ENCODE measurements around the gene SLC44A5. TPM values are rescaled to one million over a fixed set of nuclear protein-coding genes. Genes with fewer than 3 reads are reported as not detected.
"Not testable (repeated sequence)": the region's sequence is repeated elsewhere in the genome, so short reads cannot be mapped to it uniquely, and the experiment has no call there.

Gene SLC44A5
- total RNA-seq, 1 experiment from 2014 or later: 2.4 TPM

- not testable (repeated sequence) for H3T11ph ChIP-seq (ENCODE audit: low read length); H3K4me1 ChIP-seq (ENCODE audit: insufficient read depth, low read length); H3K27me3 ChIP-seq (ENCODE audit: insufficient read depth, low read length); H3K4me1 Mint-ChIP-seq; H4K5ac ChIP-seq (ENCODE audit: insufficient read length, low read depth, low read length); H3K27ac Mint-ChIP-seq; H2BK12ac ChIP-seq (ENCODE audit: insufficient read length, low read depth, low read length); H4K91ac ChIP-seq (ENCODE audit: insufficient read length, low read depth, low read length); H3K56ac ChIP-seq (ENCODE audit: insufficient read length, low read depth, low read length); H3K9me3 ChIP-seq (ENCODE audit: control insufficient read depth, low read depth, low read length); H3K18ac ChIP-seq (ENCODE audit: insufficient read length, low read depth, low read length); H2AK5ac ChIP-seq (ENCODE audit: insufficient read length, low read length); H2BK20ac ChIP-seq (ENCODE audit: low read depth, low read length, poor library complexity, severe bottlenecking); H2BK5ac ChIP-seq (ENCODE audit: insufficient read length, low read length); H2AFZ ChIP-seq (ENCODE audit: low read length); H3K23me2 ChIP-seq (ENCODE audit: insufficient read length, low read depth, low read length, poor library complexity, severe bottlenecking); H3K79me2 ChIP-seq (ENCODE audit: insufficient read depth, low read length); H3K23ac ChIP-seq (ENCODE audit: insufficient read length, low read depth, low read length); H3K27ac ChIP-seq (ENCODE audit: insufficient read length, low read depth, low read length); H3K27me3 Mint-ChIP-seq (ENCODE audit: low read depth); H3K4me2 ChIP-seq (ENCODE audit: insufficient read depth, insufficient read length, low read length); H2BK120ac ChIP-seq (ENCODE audit: low read depth, low read length, poor library complexity, severe bottlenecking); H4K8ac ChIP-seq (replicated peaks; ENCODE audit: insufficient read length, low read depth, low read length); H3K79me1 ChIP-seq (ENCODE audit: insufficient read depth, low read depth, low read length, poor library complexity, severe bottlenecking); H3K9ac ChIP-seq (ENCODE audit: extremely low read depth, insufficient read length, low read length); H3K36me3 Mint-ChIP-seq (ENCODE audit: insufficient read depth in 1 of 3, low read depth in 3 of 3); H2BK15ac ChIP-seq (ENCODE audit: low read depth, low read length); H4K20me1 ChIP-seq (ENCODE audit: control insufficient read depth, insufficient read depth, insufficient read length); H3K4ac ChIP-seq (ENCODE audit: low read depth, low read length); DNase-seq; H3K14ac ChIP-seq (ENCODE audit: insufficient read depth, low read length); H3K4me3 Mint-ChIP-seq
- H3K9me3 Mint-ChIP-seq: peaks cover 17 to 18% of the 10 kb centered on the region in 2 experiments; a peak in 4 of 5 replicates
- WGBS (ENCODE audit: extremely low coverage, insufficient read length, low lambda C conversion rate): no CpG with 5 or more reads among the region's 5 CpGs
These were observed 207.7 kb downstream of the SLC44A5 start for GRCh38 chr1:75403147-75403646.
